ENCODE data around the gene SEPTIN2.
"Not testable (repeated sequence)": the region's sequence is repeated elsewhere in the genome, so short reads cannot be mapped to it uniquely, and the experiment has no call there.

SEPTIN2 gene

GRCh38 chr2:241391892-241392665 lies 76.4 kb downstream of the SEPTIN2 start:
- TF ChIP-seq CTCF (IDR thresholded peaks at IDR 0.05; ENCODE audit: insufficient read depth, low read depth, low read length, missing control alignments), result peak; percentile 45
- peak; percentile 60 for DNase-seq (ENCODE audit: low read depth)
- no peak overlapping the region for H3K4me3 ChIP-seq (ENCODE audit: low read depth, low read length)

- not testable (repeated sequence) for H3K4me3 ChIP-seq (ENCODE audit: low read depth, low read length); DNase-seq (ENCODE audit: low read depth)
Observed at GRCh38 chr2:241392753-241393152, 77.0 kb downstream of the SEPTIN2 start.

- no peak overlapping the region for H3K4me3 ChIP-seq (ENCODE audit: low read depth, low read length)
- TF ChIP-seq CTCF (IDR thresholded peaks at IDR 0.05; ENCODE audit: insufficient read depth, low read depth, low read length, missing control alignments), result no peak
- peak; percentile 55 for DNase-seq (ENCODE audit: low read depth)
Observed at GRCh38 chr2:241393524-241394196, 77.9 kb downstream of the SEPTIN2 start.

- H3K4me3 ChIP-seq (ENCODE audit: low read depth, low read length); DNase-seq (ENCODE audit: low read depth): not testable (repeated sequence)
Observed at GRCh38 chr2:241396809-241397208, 81.1 kb downstream of the SEPTIN2 start.

- TF ChIP-seq CTCF (IDR thresholded peaks at IDR 0.05; ENCODE audit: insufficient read depth, low read depth, low read length, missing control alignments), result no peak
- no peak for DNase-seq (ENCODE audit: low read depth)
- no peak overlapping the region for H3K4me3 ChIP-seq (ENCODE audit: low read depth, low read length)
Observed at GRCh38 chr2:241399941-241400922, 84.5 kb downstream of the SEPTIN2 start.

All from GM12865 (cell line).